NOMO-1 treated with DMSO at 0.1 percent for 48 hours (cell line): ENCODE measurements around the gene MTIF2.
"Not testable (repeated sequence)": the region's sequence is repeated elsewhere in the genome, so short reads cannot be mapped to it uniquely, and the experiment has no call there.

Experiments
- DNase-seq: peaks from one replicate; lab custom pipeline; 2025; ENCODE audit not compliant: unreplicated experiment; lab: John Stamatoyannopoulos, UW

The MTIF2 gene

DNA sequence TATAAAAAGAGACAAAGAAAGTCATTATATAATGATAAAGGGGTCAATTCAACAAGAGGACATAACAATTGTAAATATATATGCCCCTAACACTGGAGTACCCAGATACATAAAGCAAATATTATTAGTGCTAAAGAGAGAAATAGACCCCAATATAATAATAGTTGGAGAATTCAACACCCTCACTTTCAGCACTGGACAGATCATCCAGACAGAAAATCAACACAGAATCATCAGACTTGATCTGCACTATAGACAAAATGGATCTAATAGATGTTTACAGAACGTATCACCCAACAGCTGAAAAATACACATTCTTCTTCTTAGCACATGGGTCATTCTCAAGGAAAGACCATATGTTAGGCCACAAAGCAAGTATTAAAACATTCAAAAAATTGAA is 68.6 kb downstream of the MTIF2 start:
- DNase-seq, result no peak

DNA sequence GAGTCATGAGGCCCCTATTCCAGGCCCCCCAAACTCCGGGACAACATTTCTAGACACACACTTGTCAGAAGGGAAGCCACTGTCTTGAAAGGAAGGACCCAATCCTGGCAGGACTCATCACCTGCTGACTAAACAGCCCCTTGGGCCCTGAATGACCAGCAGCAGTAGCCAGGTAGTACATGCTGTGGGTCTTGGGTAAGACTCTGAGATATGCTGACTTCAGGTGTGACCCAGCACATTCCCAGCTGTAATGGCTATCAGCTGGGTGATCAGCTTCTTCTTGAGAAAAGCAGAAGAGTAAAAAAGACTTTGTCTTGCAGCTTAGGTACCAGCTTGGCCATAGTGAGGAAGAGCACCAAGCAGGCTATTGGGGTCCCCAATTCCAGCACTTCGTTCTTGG is 72.5 kb downstream of the MTIF2 start:
- no peak for DNase-seq

DNA sequence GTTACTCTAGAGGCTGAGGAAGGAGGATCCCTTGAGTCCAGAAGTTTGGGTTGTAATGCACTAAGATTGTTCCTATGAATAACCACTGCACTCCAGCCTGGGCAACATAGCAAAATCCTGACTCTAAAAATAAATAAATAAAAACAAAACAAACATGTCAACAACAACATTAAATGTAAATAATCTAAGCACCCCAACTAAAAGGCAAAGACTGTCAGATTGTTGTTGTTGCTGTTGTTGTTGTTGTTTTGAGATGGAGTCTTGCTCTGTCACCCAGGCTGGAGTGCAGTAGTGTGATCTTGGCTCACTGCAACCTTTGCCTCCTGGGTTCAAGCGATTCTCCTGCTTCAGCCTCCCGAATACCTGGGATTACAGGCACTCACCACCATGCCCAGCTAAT is 77.1 kb downstream of the MTIF2 start:
- DNase-seq, result not testable (repeated sequence)

- not testable (repeated sequence) for DNase-seq
Observed at GRCh38 chr2:55186837-55187236, 82.2 kb downstream of the MTIF2 start.
